ENCODE results near the gene CCDC9B.

CCDC9B gene

GRCh38 chr15:40344631-40345120 is 3.9 kb upstream of the CCDC9B start:
- peak; percentile 68 for DNase-seq

- no peak for DNase-seq
These were observed 3.5 kb upstream of the CCDC9B start for GRCh38 chr15:40344217-40344616.

DNA sequence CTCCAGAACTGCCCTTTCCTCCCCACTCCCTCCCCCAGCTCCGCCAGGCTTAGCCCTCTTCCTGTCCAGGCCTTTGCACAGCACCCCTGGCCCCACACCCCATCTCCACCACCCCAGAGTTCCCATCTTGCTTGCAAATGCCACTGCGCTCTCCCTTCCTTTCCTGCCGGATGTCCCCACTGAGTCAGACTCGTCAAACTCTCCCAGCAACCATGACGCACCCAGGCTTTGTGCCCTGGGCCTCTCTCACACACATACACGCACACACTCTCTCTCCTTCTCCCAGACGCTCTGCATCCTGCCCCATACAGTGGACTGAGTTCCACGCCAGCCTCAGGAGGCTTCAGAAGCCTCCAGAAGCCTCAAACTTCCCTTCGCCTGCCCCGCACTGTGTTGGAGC is 2.8 kb upstream of the CCDC9B start:
- DNase-seq: no peak

DNA sequence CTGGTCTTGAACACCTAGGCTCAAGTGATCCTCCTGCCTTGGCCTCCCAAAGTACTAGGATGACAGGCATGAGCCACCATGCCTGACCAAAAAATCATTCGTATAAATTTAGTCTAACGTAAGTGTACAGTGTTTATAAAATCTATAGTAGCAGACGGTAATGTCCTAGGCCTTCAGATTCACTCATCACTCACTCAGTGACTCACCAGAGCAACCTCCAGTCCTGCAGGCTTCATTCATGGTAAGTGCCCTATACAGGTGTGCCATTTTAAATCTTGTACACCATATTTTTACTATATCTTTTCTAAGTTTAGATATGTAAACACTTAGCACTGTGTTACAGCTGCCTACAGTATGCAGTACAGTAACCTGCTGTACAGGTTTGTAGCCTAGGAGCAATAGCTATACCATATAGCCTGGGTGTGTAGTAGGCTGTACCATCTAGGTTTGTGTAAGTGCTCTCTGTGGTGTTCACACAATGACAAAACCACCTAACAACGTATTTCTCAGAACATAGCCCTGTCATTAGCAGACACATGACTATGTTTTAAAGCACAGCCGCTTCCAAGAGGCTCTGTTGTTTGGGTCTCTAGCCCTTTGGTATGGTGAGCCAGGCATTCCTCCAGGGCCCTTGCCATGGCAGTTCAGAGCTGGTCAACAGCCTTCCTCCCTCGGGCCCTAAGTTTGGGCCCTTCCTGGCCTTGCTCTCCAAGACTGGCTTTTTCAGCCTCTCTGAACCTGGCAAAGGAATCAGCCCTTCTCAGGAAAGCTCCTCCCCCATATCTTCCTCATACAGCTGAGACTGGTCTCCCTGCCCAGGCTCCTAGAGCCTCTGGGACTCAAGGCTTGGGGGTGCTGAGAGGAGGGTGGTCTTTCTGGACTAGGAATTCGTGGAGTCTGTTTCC is 1.9 kb upstream of the CCDC9B start:
- no peak for DNase-seq

DNA sequence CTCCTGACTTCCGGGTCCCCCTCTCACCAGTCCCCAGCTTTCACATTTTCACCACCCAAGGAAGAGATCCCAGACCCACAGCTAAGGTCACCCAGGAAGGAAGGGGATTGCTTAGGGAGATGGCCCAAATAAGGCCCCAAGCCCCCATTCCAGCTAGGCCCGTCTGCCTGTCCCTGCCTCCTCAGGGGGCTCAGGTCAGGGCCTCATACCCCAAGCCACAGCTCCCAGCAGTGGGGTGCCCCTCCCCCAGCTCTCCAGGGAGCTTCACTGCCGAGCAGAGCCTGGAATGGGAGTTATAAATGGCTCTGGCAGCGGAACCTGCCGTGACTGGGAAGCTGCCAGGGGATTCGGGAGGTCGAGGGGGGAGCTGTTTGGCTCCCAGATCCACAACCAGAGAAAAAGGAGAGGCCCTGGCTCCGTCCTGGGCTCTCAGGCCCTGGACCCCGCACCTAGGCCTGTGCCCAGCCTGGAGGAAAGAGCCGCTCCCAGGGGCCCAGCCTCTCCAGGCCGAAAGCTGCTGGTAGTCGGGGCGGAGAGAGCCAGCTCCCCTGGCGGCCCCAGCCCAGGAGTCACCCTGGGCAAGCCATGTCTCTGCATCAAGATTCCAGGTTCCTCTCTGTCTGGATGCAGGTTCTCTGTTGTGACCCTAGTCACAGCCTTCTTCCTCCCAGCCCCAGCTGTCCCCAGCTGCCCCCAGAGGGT is 550 bp downstream of the CCDC9B start:
- DNase-seq: no peak

DNA sequence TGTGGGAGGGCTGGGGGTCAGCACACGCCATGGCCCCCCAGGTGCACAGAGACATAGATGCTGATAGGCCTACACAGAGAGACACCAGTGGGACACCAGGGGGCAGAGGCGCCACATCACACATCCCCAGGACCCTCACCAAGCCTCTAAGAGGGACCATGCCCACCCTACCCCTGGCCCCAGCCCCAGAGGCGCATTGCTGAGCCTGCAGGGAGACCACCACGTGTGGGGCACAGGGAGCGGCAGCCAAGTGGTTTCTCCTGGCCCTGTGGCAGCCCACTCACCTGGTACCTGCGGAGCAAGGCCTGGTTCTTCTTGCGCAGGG is 1.2 kb downstream of the CCDC9B start:
- DNase-seq: no peak

DNA sequence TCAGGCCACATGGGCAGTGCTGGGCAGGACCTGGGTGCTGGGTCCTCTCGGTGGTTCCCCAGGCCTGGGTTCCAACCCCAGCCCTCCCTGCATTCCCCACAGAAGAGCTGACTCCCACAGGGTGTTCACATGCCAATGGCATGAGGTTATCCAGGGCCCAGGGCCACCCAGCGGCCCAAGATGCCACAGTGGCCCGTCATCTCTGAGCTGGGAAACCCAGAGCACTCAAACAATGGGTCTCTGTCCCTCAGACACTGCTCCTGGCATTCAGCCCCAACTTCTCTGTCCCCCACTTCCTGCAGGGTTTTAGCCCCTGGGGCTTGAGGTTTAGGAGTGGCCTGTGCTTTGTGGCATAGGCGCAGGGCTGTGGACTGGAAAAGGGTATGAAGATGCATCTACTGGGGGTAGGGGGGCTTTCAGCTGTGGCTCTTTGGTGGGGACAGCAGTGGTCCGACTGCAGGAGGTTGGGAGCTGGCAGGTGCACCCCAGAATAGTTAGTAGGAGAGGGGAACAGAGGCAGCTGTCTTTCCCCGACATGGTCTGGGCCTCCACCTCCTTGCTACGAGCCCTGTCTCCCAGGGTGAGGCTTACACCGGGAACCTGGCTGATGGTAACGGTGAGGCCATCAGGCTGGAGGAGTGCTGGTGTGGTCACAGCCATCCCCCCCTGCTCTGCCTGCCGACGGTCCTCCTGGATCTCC is 1.7 kb downstream of the CCDC9B start:
- DNase-seq: no peak

GRCh38 chr15:40338041-40338657 is 2.6 kb downstream of the CCDC9B start:
- peak; percentile 38 for DNase-seq

DNA sequence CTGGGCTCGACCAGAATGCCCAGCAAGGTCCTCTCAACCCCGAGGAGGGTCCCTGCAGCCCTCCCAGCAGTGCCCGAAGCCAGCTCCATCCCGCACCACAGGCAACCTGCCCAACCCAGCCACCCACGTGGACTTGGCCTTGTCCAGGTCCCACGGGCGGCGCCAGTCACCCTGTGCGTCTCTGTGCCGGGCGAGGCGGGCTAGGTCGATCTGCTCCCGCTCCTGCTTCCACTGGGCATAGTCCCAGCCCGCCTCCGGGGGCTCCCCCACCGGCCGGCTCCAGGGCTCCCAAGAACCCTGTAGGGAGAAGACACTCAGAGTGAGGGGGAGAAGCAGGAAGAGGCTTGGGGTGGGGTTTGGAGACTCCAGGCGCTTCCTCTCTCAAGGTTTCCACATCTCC is 3.1 kb downstream of the CCDC9B start:
- DNase-seq: no peak

DNA sequence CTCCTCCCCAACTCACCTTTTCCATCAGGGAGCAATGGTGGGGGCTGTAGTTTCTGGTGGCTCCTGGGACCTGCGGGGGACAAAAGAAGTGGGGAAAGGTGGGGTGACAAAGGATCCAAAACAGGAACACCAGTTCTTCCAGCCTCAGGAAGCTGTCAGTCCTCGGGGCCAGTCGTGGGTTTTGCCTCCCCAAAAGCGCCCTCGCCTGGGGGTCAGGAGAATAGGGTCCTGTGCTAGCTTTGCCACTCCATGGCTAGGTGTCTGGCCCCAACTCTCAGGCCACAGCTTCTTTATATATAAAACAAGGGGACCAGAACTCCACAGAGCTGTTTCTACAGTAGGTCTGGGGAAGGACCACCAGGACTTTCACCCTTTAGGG is 4.0 kb downstream of the CCDC9B start:
- no peak for DNase-seq

DNA sequence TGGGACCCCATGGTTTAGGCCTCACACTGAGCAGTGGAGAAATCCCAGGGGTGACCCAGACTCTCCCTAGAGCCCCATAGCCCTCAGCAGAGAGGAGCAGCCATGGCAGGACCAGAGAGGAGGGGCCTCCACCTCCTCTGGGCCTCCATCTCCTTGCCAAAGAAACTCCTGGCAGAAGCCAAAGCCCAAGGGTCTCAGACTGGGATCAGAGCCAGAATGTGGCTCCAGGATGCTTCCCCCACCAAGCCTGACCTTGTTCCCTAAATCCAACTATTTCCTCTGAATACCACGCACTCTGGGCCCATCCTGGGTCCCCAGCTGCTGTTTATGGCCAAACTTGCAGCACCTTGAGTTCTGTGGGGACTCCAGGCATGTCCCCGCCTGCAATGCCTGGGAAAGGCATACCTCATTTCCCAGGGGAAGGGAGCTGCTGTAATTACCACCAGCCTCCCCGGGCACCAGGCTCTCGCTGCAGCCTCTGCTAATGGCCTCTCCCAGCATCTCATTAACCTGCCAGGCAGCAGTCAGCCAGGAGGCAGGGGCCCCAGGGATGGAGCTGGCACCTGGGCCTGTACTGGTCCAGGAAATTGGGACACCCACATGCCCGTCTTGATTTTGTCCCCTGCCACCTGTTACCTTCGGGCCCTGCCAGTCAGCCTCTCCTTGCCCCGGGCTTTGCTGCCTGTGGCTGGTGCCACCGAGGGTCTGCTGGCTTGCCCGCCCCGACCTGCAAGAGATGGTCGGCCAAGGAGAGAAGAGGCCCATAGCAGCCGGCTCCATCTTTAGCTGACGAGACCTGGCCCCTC is 4.6 kb downstream of the CCDC9B start:
- DNase-seq: no peak

- no peak for DNase-seq
These were observed 5.6 kb downstream of the CCDC9B start for GRCh38 chr15:40334941-40335795.

DNA sequence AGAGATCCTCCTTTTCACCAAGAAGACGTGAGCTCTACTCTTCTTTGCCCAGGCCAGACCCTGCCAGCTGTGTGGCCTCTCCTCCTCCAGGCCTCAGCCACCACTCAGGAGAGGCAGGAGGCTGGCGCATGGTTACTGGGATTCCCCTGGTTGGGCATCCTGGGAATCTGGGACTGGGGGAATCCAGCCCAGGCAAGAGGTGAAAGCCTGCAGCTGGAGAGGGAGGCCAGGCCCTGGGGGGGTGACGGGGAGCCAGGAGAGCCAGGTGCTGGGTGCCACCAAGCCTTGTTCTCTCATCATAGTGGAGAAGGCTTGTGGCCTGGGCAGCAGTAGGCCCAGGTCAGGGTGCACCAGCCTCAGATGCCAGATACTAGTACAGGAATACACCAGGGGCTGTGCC is 6.2 kb downstream of the CCDC9B start:
- DNase-seq: no peak

DNA sequence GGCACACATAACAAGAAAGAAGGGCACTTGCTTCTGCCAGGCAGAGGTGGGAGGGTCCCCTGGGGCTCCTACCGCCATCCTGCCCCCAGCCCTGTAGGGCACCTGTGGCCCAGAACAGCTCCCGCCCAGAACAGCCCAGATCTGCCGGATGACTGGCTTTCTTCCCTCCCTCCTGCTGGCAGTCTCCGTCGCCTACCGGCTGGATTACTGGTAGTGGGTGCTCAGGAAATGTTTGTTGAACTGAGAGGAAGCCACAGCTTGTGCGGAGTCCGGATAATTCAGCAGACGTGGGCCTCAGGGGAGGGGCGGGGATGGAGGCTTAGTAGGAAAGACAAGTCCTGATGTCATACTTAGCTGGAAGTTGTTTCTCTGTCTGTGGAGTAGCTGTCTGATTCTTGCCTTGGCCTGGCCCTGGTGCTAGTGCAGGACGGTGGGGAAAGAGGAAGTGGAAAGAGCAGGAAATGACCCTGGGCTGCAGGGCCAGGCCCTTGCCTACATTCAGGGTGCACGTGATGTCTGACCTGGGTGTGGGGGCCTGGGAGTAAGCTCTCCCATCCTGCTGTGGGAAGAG is 6.7 kb downstream of the CCDC9B start:
- no peak for DNase-seq

GRCh38 chr15:40332113-40332781 is 8.5 kb downstream of the CCDC9B start:
- no peak for DNase-seq

GRCh38 chr15:40331637-40332036 is 9.1 kb downstream of the CCDC9B start:
- DNase-seq: no peak

- no peak for DNase-seq
These were observed 9.7 kb downstream of the CCDC9B start for GRCh38 chr15:40331026-40331425.

DNA sequence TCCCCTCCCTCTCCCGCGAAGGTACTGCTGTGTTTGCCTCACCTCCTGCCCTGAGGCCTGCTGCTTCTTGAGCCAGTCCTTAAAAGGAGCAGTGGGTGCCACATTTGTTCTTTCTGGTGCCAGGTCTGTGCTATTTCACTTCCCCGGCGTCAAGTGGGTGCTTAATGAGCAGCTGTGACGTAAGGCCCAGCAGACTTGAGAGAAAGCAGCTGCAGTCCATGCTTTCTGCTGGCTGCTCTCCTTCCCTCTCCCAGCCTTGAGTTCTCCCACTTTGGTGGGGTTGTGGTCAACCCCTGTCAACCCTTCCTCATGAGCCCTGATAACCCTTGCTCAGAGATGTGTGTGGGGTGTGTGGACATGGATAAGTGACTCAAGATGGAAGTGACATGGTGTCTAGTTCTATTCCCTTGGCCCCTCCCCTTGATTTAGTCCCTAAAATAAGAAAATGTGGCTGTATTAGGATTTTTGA is 10.3 kb downstream of the CCDC9B start:
- DNase-seq: peak; percentile 65

- no peak for DNase-seq
These were observed 10.9 kb downstream of the CCDC9B start for GRCh38 chr15:40329804-40330203.

GRCh38 chr15:40328751-40329150 is 12.0 kb downstream of the CCDC9B start:
- DNase-seq: no peak

Measured in SHP77 treated with DMSO at 0.1 percent for 48 hours (cell line).